K562 (cell line): ENCODE results near the gene RAB26. TPM values are rescaled to one million over a fixed set of nuclear protein-coding genes. Genes with fewer than 3 reads are reported as not detected.

Experiments
- ATAC-seq: fragments of 200-7000 bp; cut with Tn5 transposase; 3 replicates; pipeline ENCODE4 v1.9.1; 2020; ENCODE audit warnings: moderate library complexity
- BruUV-seq: library from RNA; stranded (reverse); fragments of 400-500 nt; replicated peaks from 2 replicates; lab custom pipeline; 2021; lab: Mats Ljungman, UMichigan
- CTCF ChIA-PET: fragments of 300-600 bp; formaldehyde crosslinking; extraction: SDS; loops from one replicate; lab custom pipeline; 2021; ENCODE audit warnings: low intra/inter-chr PET ratio; lab: Yijun Ruan, JAX
- POLR2A ChIA-PET: fragments of 300-600, 350-650 bp; sonication (Branson Sonifier 250); formaldehyde crosslinking; extraction: SDS; loops from one replicate; lab custom pipeline; 2021; ENCODE audit warnings: antibody characterized with exemption, inconsistent platforms; lab: Yijun Ruan, JAX
- DNase-seq, 4 experiments: peaks; one replicate each; pipeline versions ENCODE4 v3.0.0 to v3.0.0-alpha.2; 2011 to 2018; ENCODE audit warnings: low spot score in 3 of 4, mixed read lengths in 3 of 4; ENCODE audit errors: extremely low read depth in 1 of 4
- FAIRE-seq: peaks from 2 replicates; lab custom pipeline; 2011; peaks lifted over from hg19 to GRCh38; lab: Jason Lieb, UNC
- H2AFZ ChIP-seq: 2 replicates; pipeline ENCODE4 v1.6.0; 2011; ENCODE audit warnings: low read depth, low read length, control low read depth, inconsistent platforms
- H3K27ac ChIP-seq: fragments of 200-600 bp; 3 replicates; pipeline ENCODE4 v1.8.0; 2011; ENCODE audit warnings: low read depth, mild to moderate bottlenecking, control low read depth, inconsistent platforms, low read length, moderate library complexity, mixed read lengths; ENCODE audit errors: extremely low read depth
- H3K27me3 ChIP-seq, 2 experiments: fragments of 300-600 bp in 1 of 2; 2 replicates in 1 of 2; 3 replicates in 1 of 2; pipeline versions ENCODE4 v1.6.0 to v1.8.0; 2011; ENCODE audit warnings: inconsistent platforms in 2 of 2, low read length in 2 of 2, mild to moderate bottlenecking in 1 of 2, mixed read lengths in 1 of 2, moderate library complexity in 1 of 2; ENCODE audit not compliant: control insufficient read depth in 2 of 2, insufficient read depth in 2 of 2
- H3K36me3 ChIP-seq: fragments of 300-600 bp; 3 replicates; pipeline ENCODE4 v1.8.0; 2011; ENCODE audit warnings: mild to moderate bottlenecking, low read length, inconsistent platforms; ENCODE audit not compliant: control insufficient read depth, insufficient read depth
- H3K4me1 ChIP-seq, 2 experiments: fragments of 200-600 bp in 1 of 2; replicated peaks in 1 of 2; 2 replicates in 1 of 2; 3 replicates in 1 of 2; pipeline versions ENCODE4 v1.5.1 to v1.8.0; 2011; ENCODE audit warnings: inconsistent platforms in 2 of 2, low read length in 2 of 2, mild to moderate bottlenecking in 1 of 2, mixed read lengths in 1 of 2, moderate library complexity in 1 of 2; ENCODE audit not compliant: control insufficient read depth in 2 of 2, insufficient read depth in 2 of 2
- H3K4me2 ChIP-seq: 2 replicates; pipeline ENCODE4 v1.6.1; 2011; ENCODE audit warnings: low read length, control low read depth, inconsistent platforms, mixed read lengths; ENCODE audit not compliant: insufficient read depth
- H3K4me3 ChIP-seq: fragments of 200-600 bp; sonication (generic), shearing (Covaris generic); 2 replicates; pipeline ENCODE4 v1.5.1; 2016; ENCODE audit warnings: control low read depth, inconsistent platforms
- H3K79me2 ChIP-seq: fragments of 200-600 bp; 3 replicates; pipeline ENCODE4 v1.8.0; 2011; ENCODE audit warnings: low read length, inconsistent platforms; ENCODE audit not compliant: control insufficient read depth, insufficient read depth
- H3K9ac ChIP-seq, 2 experiments: 2 replicates each; pipeline versions ENCODE4 v1.6.0 to v1.6.1; 2011; ENCODE audit warnings: low read depth in 2 of 2, low read length in 2 of 2, control low read depth in 1 of 2, inconsistent platforms in 1 of 2, mild to moderate bottlenecking in 1 of 2, mixed read lengths in 1 of 2; ENCODE audit not compliant: insufficient read depth in 1 of 2
- H3K9me1 ChIP-seq: one replicate; pipeline ENCODE4 v1.6.0; 2011; ENCODE audit warnings: inconsistent platforms, mild to moderate bottlenecking, low read length, moderate library complexity; ENCODE audit not compliant: control insufficient read depth, insufficient read depth
- H3K9me3 ChIP-seq: replicated peaks from 2 replicates; pipeline ENCODE4 v1.5.1; 2011; ENCODE audit warnings: low read depth, low read length, inconsistent platforms; ENCODE audit not compliant: control insufficient read depth, insufficient read depth
- H4K20me1 ChIP-seq: replicated peaks from 2 replicates; pipeline ENCODE4 v1.6.1; 2011; ENCODE audit warnings: low read length, inconsistent platforms, mixed read lengths; ENCODE audit not compliant: control insufficient read depth, insufficient read depth
- CBX5 ChIP-seq: IDR thresholded peaks from 2 replicates; pipeline ENCODE4 v1.6.1; 2014; ENCODE audit warnings: low read depth, borderline replicate concordance
- CHD4 ChIP-seq: fragments of 200-600 bp; sonication (generic); IDR thresholded peaks from 3 replicates; pipeline ENCODE4 v1.6.1; 2012; ENCODE audit warnings: low read depth, mild to moderate bottlenecking, mixed read lengths, low read length, inconsistent platforms; ENCODE audit not compliant: insufficient read depth, insufficient replicate concordance, poor library complexity, severe bottlenecking
- PCBP2 ChIP-seq: fragments of 200-400 bp; formaldehyde crosslinking; IDR thresholded peaks from 2 replicates; pipeline ENCODE4 v1.6.1; 2018; ENCODE audit warnings: low read length, low read depth, mild to moderate bottlenecking, moderate library complexity; ENCODE audit not compliant: poor library complexity, severe bottlenecking
- POLR2AphosphoS5 ChIP-seq: IDR thresholded peaks from 2 replicates; pipeline ENCODE4 v1.6.1; 2011; ENCODE audit warnings: mild to moderate bottlenecking, low read depth, low read length, moderate library complexity; ENCODE audit not compliant: control insufficient read depth, insufficient read depth
- PTRF ChIP-seq: fragments of 450-650 bp; IDR thresholded peaks from 2 replicates; pipeline ENCODE4 v1.6.1; 2016; ENCODE audit warnings: mild to moderate bottlenecking, missing genetic modification characterization, missing compliant biosample characterization
- RAD51 ChIP-seq: fragments of 450-650 bp; IDR thresholded peaks from 2 replicates; pipeline ENCODE4 v1.7.1; 2016; ENCODE audit warnings: low read depth, mild to moderate bottlenecking, borderline replicate concordance
- RBM15 ChIP-seq: fragments of 200-400 bp; formaldehyde crosslinking; IDR thresholded peaks from 2 replicates; pipeline ENCODE4 v1.6.1; 2018; ENCODE audit warnings: mild to moderate bottlenecking, low read length, moderate library complexity; ENCODE audit not compliant: insufficient read depth
- ZNF133 ChIP-seq: fragments of 250-450 bp; sonication (Bioruptor Pico); IDR thresholded peaks from 2 replicates; pipeline ENCODE4 v1.4.0; 2020; ENCODE audit warnings: mild to moderate bottlenecking
- WGBS: fragments of 100-300 bp; shearing (Covaris generic); methylation state at CpG from one replicate; pipeline ENCODE4 v1.1.6; 2016; ENCODE audit warnings: low coverage, mixed read lengths; ENCODE audit not compliant: insufficient coverage; ENCODE audit errors: missing lambda C conversion rate; 5-methylcytosine and 5-hydroxymethylcytosine counted together
- in situ Hi-C: fragments of 300-500 bp; cut with MboI; formaldehyde crosslinking; loops from 4 replicates; pipeline ENCODE4 v1.15.0; 2018; ENCODE audit warnings: inconsistent platforms, mixed read lengths
- intact Hi-C: fragments of 100-400 bp; cut with micrococcal nuclease; formaldehyde crosslinking; loops from 2 replicates; pipeline ENCODE4 v1.14.2; 2022
- polyA plus RNA-seq, 8 experiments: library from polyadenylated mRNA; depleted of rRNA in 4 of 8; stranded (reverse) in 5 of 8; unstranded in 3 of 8; fragments of >200 nt; fragmentation: Nextera tagmentation in 2 of 8; fragmentation: Illumina TruSeq in 1 of 8; extraction: Ambion mirVana in 2 of 8; extraction: Trizol in 1 of 8; gene quantifications; 2 replicates each; pipeline versions ENCODE4 v1.2.1 to v1.2.3, GENCODE V29; 2011 to 2014; ENCODE audit warnings: inconsistent platforms in 1 of 8, missing spikeins in 1 of 8
- total RNA-seq, 7 experiments: library from RNA; depleted of rRNA in 6 of 7; stranded (reverse); fragments of >200 nt in 6 of 7; fragmentation: Illumina TruSeq in 2 of 7; extraction: Trizol in 2 of 7; gene quantifications; 2 replicates each; pipeline versions ENCODE4 v1.2.1 to v1.2.3, GENCODE V29; 2011 to 2021; ENCODE audit warnings: low replicate concordance in 1 of 7
- TF ChIP-seq, protein P1 (sequence below): fragments of 250-450 bp; sonication (Bioruptor Pico); IDR thresholded peaks from 2 replicates; pipeline ENCODE4 v1.4.0; 2020; ENCODE audit warnings: borderline replicate concordance
- TF ChIP-seq, protein P2 (sequence below): IDR thresholded peaks from 2 replicates; pipeline ENCODE4 v1.6.1; 2011; ENCODE audit warnings: borderline replicate concordance, low read depth, mild to moderate bottlenecking, moderate library complexity, low read length; ENCODE audit not compliant: insufficient read depth, poor library complexity, severe bottlenecking
- TF ChIP-seq, protein P3 (sequence below): fragments of 250-450 bp; sonication (Bioruptor Pico); IDR thresholded peaks from 2 replicates; pipeline ENCODE4 v1.8.0; 2022; ENCODE audit warnings: inconsistent platforms

Gene RAB26
- total and polyA plus RNA-seq, 9 of the 15 experiments (the other 6 are each of a cell fraction or from before 2014, with no cell fraction given): 0.25 to 6.1 (median 2.1) TPM

DNA sequence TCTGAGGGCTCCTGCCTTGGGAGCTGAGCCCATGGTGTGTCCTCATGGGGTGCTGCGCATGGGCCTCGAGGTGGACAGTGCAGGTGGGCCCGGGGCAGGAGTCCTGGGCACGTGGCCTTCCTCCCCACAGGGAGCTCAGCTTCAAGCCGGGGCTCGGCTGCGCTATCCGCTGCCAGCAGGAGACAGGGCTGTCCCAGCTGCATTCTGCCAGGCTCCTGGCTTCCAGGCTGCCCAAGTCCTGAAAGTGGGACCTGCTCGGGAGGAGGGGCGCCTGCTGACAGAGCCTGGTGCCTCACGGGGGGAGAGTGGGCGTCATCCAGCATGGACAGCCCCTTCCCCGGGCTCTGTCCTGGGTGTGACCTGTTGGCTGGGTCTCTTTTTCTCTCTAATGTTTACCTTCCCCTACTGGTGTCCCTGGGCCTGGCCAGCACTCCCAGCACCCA is 14.3 kb downstream of the RAB26 start (continued):
- TF ChIP-seq PCBP2: no peak
- TF ChIP-seq, protein P1, sequence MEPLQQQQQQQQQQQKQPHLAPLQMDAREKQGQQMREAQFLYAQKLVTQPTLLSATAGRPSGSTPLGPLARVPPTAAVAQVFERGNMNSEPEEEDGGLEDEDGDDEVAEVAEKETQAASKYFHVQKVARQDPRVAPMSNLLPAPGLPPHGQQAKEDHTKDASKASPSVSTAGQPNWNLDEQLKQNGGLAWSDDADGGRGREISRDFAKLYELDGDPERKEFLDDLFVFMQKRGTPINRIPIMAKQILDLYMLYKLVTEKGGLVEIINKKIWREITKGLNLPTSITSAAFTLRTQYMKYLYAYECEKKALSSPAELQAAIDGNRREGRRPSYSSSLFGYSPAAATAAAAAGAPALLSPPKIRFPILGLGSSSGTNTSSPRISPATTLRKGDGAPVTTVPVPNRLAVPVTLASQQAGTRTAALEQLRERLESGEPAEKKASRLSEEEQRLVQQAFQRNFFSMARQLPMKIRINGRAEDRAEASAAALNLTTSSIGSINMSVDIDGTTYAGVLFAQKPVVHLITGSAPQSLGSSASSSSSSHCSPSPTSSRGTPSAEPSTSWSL: no peak
- TF ChIP-seq, protein P2, sequence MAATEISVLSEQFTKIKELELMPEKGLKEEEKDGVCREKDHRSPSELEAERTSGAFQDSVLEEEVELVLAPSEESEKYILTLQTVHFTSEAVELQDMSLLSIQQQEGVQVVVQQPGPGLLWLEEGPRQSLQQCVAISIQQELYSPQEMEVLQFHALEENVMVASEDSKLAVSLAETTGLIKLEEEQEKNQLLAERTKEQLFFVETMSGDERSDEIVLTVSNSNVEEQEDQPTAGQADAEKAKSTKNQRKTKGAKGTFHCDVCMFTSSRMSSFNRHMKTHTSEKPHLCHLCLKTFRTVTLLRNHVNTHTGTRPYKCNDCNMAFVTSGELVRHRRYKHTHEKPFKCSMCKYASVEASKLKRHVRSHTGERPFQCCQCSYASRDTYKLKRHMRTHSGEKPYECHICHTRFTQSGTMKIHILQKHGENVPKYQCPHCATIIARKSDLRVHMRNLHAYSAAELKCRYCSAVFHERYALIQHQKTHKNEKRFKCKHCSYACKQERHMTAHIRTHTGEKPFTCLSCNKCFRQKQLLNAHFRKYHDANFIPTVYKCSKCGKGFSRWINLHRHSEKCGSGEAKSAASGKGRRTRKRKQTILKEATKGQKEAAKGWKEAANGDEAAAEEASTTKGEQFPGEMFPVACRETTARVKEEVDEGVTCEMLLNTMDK: no peak

DNA sequence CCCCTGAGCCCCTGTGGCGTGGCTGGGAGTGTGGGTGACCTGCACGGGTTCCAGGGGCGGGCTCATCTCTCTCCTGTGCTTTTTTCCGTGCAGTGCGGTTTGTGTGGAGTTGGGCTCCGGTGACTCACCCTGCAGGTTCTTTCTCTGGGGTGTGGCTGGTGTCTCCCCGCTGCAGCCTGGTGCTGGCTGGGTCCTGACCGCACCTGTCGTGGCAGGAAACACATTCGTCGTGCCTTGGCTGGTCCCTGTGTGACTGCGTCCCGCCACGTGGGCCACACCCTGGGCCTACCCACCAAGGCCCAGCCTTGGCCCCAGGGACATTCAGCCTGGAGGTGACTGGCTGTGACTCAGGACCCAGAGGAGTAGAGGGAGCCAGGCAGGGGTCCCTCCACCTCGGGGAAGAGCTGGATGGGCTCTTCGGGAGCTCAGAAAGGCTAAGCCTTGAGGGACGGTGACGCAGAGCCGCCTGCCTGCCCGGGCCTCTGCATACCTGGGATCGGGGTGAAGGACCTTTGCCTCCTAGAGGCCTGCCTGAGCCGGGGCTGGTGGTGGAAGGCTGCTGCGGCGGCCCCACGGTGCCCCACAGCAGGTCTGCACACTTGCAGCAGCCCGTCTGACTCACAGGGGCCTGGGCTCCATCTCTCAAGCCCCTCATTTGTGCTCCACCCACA is 14.9 kb downstream of the RAB26 start:
- Histone ChIP-seq H3K27ac (no peak overlapping the region), H3K4me2 (no peak overlapping the region), H3K9ac (peak overlapping the region in 1 of 2 experiments; percentile 45; a peak in 1 of 4 replicates), H2AFZ (no peak overlapping the region), H3K27me3 (no peaks in the 10 kb centered on the region), H3K4me1 (peaks cover 0 to 55% of the 10 kb centered on the region in 2 experiments; a peak in 2 of 5 replicates), H3K9me1 (no peaks in the 10 kb centered on the region), H3K4me3 (no peak overlapping the region), H3K79me2 (peaks cover 63% of the 10 kb centered on the region), H4K20me1 (peaks cover 1% of the 10 kb centered on the region; the same call in 1 of the 2 replicates), H3K9me3 (peaks cover 3% of the 10 kb centered on the region), H3K36me3 (peaks cover 60% of the 10 kb centered on the region)
- no peak for TF ChIP-seq ZNF133 (CRISPR knock-in tag)
- TF ChIP-seq RAD51: no peak
- no peak for TF ChIP-seq PTRF
- no peak for TF ChIP-seq CHD4
- TF ChIP-seq RBM15: no peak
- TF ChIP-seq, protein P3, sequence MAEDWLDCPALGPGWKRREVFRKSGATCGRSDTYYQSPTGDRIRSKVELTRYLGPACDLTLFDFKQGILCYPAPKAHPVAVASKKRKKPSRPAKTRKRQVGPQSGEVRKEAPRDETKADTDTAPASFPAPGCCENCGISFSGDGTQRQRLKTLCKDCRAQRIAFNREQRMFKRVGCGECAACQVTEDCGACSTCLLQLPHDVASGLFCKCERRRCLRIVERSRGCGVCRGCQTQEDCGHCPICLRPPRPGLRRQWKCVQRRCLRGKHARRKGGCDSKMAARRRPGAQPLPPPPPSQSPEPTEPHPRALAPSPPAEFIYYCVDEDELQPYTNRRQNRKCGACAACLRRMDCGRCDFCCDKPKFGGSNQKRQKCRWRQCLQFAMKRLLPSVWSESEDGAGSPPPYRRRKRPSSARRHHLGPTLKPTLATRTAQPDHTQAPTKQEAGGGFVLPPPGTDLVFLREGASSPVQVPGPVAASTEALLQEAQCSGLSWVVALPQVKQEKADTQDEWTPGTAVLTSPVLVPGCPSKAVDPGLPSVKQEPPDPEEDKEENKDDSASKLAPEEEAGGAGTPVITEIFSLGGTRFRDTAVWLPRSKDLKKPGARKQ: no peak
- no peak for TF ChIP-seq POLR2AphosphoS5
- TF ChIP-seq CBX5: no peak
- POLR2A ChIA-PET: no interaction called here
- intact Hi-C loops (no loop called here), in situ Hi-C loops (no loop called here)
- no peak for DNase-seq
- ATAC-seq: no peak
- 99% methylated on average over 11 of the region's 26 CpGs for WGBS
- FAIRE-seq: no peak
- no TSS peak for BruUV-seq
- CTCF ChIA-PET: no interaction called here
